ENCODE data around the gene FUT2.

DNA sequence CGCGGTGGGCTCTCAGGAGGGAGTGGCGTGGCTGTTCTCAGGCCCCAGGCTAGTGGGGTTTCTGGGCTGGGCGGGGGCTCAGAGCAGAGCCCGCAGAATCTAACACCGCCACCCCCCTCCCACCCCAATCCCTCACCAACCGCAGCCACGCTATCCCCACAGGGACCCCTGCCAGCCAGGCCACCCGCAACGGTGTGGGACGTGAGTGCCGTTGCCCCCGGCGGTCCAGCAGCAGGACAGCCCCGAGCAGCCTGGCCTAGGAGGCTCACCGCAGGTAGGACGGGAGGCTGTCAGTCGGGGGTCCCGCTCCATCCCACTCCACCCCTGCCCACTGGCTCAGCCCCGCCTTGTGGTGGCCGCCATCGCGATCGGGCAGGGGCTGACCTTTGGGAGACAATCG lies 22.8 kb upstream of the FUT2 start, which contains the start of gene NTN5:
- TF ChIP-seq POLR2A (IDR thresholded peaks at IDR 0.05) (no peak), EP300 (IDR thresholded peaks at IDR 0.05) (no peak)
- TF ChIP-seq, protein P1, sequence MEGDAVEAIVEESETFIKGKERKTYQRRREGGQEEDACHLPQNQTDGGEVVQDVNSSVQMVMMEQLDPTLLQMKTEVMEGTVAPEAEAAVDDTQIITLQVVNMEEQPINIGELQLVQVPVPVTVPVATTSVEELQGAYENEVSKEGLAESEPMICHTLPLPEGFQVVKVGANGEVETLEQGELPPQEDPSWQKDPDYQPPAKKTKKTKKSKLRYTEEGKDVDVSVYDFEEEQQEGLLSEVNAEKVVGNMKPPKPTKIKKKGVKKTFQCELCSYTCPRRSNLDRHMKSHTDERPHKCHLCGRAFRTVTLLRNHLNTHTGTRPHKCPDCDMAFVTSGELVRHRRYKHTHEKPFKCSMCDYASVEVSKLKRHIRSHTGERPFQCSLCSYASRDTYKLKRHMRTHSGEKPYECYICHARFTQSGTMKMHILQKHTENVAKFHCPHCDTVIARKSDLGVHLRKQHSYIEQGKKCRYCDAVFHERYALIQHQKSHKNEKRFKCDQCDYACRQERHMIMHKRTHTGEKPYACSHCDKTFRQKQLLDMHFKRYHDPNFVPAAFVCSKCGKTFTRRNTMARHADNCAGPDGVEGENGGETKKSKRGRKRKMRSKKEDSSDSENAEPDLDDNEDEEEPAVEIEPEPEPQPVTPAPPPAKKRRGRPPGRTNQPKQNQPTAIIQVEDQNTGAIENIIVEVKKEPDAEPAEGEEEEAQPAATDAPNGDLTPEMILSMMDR (IDR thresholded peaks at IDR 0.05), result no peak
